GM15510 (cell line): ENCODE results near the gene KCNQ1.

Experiments
- POLR2A ChIP-seq: IDR thresholded peaks from 3 replicates; pipeline ENCODE4 v1.6.1; 2011; ENCODE audit warnings: borderline replicate concordance; ENCODE audit not compliant: insufficient read length; ENCODE audit errors: extremely low read depth

The KCNQ1 gene

DNA sequence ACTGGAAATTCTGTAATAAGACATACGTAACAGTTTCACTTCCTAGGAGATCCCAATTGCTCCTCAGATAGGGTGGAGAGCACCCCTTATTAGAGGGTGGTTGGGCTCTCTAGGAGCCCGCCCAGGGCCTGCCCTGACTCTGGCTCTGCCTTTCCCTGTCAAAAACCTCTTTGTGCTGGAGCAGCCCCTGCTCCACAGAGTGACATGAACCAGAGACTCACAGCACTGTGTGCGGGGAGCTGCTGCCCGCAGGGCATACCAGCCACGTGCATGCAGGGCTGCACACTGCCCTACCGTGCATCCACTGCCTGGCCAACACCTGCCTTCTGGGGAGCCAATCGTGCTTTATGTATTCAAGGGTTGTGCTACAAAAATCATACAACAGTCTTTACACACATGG is 230.7 kb downstream of the KCNQ1 start:
- no peak for TF ChIP-seq POLR2A

GRCh38 chr11:2677127-2677526 is 232.3 kb downstream of the KCNQ1 start:
- no peak for TF ChIP-seq POLR2A

DNA sequence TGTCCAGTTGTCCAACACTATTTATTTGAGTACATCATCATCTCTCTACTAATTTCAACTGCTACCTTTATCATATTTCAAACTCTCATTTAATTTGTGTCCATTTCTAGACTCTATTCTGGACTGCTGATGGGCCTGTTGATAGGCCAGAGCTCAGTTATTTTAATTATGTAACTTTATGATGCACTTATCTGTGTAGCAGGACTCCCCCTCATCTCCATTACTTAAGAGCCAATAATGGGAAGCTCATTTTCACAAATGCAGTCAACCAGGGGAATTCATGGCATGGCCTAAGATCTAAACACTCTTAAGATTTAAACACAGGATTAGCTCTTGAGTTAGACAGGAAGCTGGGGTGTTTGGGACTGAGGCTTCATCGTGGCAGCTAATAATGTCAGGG is 233.6 kb downstream of the KCNQ1 start:
- TF ChIP-seq POLR2A = no peak

DNA sequence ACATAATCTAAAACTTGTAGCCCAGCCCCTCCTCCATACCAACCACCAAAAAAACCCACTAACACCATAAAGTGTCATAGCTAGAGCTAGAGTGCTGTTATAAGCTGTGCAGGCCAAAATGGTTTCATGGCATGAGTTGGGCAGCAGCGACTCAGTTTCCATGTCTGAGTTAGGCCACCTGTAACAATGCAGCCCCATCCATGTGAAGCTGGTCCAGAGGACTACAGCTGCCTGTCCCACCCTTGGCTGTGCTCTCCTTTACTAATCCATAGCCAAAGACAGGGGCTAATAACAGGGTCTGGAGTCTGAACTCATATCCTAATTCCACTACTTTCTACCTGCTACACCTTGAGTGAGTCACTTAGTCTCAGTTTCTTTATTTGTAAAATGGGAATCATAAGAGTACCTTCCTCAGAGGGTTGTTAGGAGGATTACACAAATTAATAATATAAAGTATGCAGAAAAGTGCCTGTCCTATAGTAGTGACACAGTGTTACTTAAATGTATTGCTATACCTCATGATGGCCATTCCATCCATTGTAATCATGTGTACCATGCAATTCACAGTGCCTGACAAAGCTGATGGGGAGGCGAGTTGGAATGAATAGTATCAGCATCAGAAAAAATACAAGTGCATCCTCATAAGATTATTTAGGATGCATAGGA is 234.3 kb downstream of the KCNQ1 start:
- TF ChIP-seq POLR2A = no peak

- no peak for TF ChIP-seq POLR2A
Observed at GRCh38 chr11:2681408-2682145, 236.8 kb downstream of the KCNQ1 start.

DNA sequence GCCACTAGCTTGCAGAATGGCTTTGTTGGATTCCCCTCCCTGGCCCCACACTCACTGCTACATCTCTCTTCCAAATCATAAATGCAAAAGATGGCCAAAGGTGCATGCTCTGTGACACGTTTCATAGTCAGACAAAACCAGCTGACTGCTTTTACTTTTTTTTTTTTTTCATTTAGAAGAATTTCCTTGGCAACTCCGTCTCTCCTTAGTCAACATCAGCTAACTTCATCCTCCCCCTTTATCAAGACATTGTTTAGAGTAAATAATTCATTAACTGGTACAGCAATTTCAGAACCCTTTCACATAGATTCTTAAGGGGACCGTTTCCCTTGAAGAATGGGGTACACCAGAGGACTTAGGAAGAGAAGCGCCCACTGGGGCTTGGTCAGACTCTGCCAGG is 239.0 kb downstream of the KCNQ1 start:
- no peak for TF ChIP-seq POLR2A

DNA sequence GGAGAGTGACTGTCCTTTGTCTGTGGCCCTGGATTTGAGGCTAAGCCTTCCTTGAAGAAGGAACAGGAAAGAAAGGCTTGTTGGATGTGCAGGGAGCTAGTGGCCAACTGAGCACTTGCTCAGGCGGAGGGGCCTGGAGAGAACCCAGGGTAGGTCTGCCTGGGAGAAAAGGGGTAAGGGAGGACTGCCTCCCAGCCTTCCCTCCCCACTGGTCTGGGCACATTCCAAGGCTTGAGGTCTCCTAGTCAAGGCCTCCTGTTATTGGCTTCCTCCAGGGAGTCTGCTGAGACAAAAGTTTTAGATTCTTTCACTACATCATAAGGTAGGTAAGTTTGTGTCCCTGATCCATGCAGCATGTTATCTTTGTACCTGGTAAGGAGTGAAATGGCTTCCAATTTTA is 239.8 kb downstream of the KCNQ1 start:
- TF ChIP-seq POLR2A = no peak

- no peak for TF ChIP-seq POLR2A
Observed at GRCh38 chr11:2685051-2685450, 240.2 kb downstream of the KCNQ1 start.

DNA sequence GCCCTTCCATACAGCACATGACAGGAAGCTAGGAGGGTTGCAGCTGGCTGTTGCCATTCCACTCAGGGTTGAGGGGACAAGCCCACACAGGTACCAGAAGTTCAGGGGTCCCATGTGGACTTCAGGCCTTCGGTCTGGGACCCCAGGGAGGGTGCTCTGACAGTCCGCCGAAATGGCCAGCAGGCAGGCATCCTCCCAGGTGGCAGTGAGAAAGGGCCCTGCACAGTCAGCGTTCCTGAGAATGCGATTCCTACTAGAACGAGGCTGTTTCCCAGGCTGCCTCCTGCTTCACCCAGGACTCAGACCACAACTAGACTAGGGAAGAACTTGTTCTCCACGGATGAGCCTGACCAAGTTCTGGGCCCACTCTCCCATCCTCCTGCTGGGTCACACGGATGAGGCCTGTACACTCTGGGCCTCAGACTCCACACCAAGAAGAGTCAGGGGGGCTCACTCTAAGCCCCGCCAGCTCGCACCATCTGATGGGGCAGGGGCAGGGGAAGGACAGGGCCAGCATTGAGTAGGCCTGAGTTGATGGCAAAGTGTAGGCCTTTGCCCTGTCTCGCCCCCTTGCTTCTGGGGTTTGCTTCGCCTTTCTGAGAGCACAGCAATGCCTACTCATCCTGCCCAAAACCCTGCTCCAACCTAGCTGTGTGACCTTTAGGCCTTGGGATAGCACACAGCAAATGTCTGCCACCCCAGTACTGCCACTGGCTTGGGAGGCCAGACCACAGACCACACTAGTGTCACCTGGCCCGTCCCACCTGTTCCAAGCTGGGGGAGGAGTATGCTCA is 241.0 kb downstream of the KCNQ1 start:
- no peak for TF ChIP-seq POLR2A

- TF ChIP-seq POLR2A = no peak
Observed at GRCh38 chr11:2686360-2687222, 241.8 kb downstream of the KCNQ1 start.

DNA sequence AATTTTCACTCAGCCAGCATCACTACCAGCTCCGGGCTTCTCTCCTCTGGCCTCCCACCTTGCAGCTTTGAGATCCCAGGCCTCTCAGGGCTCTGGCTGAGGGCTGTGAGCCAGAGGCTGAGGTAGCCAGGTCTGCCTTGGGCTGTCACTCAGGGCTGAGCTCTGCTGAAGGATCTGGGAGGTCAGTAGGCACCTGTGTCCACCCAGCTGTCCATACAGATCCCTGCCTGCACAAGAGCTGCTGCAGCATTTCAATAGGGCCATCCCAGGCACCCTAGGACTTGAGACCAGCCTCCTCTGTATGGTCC is 242.4 kb downstream of the KCNQ1 start:
- no peak for TF ChIP-seq POLR2A

DNA sequence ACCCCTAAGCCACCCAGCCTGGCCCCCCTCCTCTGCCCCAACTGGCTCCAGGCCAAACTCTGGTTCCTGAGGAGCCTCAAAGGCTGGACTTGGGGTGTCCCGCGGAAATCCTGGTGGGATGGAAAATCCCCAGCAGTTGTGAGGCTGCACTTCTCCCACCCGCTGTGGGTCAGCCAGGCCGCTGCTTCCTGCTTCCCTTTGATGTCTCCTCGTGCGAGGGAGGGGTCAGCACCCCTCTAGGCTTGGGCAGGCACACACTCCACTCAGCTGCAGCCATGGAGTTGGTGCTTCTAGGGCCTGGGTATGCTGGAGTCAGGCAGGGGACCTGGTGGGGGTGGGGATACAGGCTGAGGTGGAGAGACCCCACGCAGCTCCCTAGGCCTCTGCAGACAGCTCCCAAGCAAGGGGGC is 243.0 kb downstream of the KCNQ1 start:
- TF ChIP-seq POLR2A = no peak

DNA sequence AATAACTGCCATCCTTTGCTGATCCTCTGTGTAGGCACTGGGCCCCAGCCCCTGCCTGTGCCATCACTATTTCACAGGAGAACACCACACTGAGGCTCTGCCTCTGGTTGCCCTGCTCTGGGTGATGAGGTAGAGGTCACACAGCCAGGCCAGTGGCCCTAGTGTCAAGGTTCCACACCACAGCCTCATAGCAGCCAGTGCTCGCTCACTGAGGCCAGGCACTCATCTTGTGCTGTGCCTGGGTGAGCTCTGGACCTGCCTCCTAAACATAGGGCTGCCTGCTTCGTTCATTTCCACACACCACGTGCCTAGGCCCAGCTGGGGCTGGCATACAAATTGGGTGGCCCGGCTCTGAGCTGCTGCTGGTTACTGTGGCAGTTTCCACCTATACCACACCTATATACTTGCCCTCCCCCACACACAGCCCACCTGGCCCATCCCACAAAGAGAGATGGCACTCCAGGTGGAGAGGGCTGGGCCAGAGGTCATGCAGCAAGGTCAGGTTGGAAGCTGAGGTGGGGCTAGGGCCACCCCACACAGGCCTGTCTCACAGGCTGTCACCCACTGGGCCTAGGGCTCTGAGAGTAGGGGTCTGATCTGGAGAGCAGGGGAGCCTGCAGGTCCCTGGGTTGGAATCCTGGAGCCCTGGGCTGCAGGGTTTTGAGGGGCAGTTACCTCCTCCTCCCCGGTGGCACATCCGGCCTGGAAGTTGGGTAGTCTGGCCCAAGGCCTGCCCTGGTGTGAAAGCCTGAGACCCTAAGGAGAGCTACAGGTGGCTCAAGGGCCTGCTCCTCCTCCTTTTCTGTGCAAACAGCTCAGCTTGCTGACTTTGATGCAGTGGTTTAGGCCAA is 243.8 kb downstream of the KCNQ1 start:
- no peak for TF ChIP-seq POLR2A
